ENCODE measurements around the gene SPECC1L.

SPECC1L gene

DNA sequence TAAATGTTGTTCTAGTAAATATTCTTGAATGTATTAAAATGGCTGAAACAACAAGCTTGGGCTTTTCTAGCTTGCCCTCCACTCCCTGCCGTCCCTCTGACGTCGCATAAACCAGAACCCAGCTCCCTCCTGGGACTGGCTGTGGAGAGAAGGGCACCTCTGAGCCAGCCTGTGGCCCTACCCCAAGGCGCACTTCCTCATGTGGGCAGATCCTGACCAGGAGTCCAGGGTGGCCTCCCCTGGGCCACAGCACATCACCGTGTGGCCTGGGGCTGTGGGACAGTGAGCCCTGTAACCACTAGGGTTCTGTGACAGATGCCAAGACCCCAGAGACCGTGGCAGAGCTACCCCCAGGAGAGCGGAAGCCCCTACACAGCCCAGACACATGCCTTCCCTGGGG lies 146.6 kb downstream of the SPECC1L start:
- no peak for DNase-seq

DNA sequence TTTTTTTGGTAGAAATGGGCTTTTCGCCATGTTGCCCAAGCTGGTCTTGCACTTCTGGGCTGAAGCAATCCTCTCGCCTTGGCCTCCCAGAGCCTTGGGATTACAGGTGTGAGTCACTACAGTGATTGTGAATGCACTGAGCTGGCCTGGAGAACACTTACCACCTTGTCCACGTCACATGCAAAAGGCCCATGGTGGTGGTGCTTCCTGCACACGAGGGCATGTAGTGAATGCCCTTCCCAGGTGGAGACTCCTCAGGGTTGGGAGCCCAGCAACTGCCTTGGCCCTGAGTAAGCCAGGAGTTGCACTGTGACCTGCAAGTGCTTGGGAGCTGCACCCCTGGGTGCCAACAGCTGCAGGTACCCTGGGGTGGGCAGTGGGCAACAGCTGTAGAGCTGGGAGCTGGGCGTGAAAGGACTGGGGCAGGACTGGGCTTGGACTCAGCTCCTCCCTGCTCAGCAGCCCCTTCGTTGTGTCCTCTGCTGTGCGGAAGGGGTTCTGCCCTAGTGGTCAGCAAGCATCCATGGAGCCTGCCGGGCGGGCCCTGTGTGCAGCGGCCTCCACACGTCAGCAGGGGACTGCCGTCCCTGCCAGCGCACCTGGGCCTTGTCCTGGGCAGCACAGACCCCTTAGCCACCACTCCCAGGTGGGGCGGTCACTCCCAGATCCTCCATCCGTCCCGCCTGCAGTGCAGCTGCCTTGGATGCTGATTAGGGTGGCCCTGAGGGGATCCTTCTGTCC lies 147.4 kb downstream of the SPECC1L start:
- DNase-seq: no peak

DNA sequence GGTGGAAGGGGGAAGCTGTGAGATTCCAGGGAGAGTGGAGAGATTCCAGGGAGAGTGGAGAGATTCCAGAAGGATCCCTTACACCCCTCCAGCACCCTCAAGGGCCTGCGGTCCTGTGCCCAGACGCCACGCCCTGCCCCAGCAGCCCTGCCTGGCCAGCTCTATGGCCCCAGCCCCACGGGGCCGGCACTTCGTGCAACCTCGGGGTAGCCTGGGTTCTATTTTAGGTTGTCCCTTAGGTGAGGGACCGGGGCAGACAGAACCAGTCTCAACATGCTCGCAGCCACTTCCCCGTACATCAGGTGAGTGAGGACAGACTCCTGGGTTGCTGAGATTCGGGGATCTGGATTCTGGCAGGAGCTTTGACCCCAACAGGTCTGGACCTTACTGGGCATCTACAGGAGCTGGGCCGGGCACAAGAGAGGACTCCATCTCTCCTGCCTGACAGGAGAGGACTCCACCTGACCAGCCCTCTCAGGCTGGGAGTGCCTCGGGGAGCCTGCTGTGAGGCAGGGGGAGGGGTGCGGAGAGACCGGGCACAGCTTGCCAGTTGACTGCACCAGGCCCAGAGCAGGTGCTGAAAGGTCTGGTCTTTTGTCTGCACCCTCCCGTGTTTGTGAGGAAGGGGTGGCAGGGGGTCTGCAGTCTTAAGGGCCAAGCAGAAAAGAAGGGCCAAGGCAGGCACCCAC lies 148.3 kb downstream of the SPECC1L start:
- no peak for DNase-seq

DNA sequence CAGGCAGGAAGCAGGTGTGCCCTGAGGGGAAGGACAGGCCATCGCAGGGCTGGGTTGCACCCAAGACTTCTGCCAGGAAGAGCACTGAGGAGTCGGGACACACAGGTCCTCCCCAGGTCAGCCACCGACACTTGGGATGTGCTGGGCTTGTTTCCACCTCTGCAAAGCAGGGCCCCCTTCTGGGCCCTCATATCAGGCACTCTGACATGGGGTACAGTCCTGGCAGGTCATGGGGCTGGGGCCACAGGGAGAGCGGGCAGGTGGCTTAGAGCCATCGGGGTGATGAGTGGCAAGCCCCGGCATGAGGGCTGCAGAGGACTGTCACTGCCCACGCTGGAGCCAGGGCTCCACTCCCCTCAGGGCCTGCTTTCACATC lies 148.8 kb downstream of the SPECC1L start:
- DNase-seq: no peak

DNA sequence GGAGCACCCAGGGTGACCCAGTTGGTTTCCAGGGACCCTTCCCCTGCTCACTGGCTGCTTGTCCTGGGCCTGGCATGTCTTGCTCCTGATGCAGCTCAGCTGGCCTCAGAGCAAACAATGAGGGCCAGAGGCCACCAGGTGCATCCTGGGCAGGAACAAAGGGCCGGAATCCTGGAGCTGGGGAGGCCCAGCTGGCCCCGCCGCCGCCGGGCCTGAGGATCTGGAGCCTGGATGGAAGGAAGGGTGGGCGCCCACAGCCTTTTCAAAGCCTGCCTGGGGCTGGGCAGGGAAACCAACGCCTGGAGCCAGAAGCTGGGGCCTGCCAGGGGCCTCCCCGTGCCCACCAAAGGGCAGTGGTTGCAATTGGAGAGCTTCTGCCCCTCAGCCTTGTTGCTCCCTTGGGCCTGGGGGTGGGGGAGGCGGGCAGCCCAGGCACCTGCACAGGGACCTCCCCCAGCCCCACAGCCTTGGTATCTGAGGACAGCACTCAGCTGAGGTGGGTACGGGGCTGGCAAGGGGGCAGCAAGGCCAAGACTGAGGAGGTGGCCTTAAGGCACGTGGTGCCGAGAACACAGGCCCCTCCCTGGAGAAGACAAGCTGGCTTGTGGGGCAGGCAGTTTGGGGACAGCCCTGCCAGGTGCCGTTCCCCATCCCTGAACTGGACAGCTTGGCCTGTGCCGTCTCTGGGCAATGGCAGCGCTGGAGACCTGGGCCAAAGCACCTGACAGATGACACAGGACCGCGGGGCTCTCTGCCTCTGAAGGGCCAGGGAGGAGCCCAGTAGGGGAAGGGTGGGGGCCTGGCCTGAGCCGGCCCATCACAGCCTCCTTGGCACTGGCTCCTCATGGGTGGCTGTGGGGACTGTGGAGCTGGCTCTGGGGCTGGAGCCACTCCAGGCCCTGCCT lies 149.7 kb downstream of the SPECC1L start:
- no peak for DNase-seq

- no peak for DNase-seq
These were observed 150.3 kb downstream of the SPECC1L start for GRCh38 chr22:24420977-24421343.

DNA sequence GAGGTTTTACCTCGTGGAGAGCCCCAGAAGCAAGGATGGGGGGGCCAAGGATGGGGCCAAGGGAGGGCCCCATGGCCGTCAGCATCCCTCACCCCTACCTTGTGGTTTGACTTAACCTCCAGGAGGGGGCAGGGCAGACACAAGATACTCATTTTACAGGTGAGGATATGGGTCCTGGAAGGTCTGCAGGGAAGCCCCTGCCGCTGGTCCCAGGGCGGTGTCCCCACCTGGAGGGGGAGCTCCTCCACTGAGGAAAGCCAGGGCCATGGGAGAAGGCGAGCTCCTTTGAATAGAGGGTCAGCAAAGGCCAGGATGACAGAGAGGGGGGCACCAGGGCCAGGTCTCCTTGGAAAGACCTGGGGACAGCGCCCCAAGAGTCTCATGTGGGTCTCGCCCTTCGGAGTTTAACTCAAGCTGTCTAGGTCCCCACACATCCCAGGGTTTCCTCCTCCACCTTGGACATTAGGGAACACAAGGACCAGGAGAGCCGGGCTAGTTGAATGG lies 150.8 kb downstream of the SPECC1L start:
- DNase-seq: peak; percentile 53

DNA sequence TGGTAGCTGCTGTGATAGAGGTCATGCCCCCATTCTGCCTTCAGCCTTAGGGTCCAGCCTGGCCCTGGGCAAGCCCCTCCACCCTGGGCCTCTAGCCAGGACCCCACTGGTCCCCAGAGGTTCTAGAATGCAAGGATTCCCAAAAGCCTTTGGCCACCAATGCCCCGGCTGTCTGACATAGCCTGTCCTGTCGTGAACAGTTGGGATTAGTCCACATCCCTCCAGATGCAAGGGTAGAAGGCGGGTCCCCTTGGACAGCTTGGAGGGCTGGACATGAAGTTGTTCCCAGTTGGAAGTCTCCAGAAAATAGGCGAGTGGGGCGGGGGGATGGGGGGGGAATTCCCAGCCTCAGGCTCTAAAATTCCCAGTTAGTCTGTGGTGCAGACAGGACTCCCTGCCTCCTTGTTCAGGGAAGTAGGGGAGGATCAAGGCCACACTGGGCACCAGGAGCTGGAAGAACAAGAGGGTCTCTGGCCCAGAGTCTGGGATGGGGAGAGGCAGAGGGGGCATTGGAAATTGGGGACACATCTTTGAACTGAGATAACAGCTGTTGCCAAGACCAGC lies 151.6 kb downstream of the SPECC1L start:
- no peak for DNase-seq

DNA sequence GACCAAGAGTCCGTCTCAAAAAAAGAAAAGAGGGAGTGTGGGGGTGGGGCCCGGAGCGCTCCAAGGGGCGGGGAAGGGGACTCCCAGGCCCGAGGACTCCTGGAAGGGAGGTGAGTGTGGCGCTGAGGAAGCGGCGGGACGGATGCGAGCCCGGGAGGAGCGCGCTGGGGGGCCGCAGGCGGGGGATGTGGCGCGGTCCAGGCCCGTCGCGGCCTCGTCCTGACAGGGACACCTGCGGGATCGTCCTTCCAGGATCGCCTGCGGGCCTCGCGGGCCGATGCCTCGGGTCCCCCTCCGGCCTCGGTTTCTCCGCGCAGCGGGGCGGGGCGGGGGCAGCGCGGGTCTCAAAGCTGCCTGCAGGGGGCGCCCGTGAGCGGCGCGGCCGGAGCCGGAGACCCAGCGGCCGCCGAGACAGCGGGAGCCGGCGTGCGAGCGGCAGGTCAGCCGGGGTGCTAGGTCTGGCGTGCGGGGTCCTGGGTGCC lies 152.9 kb downstream of the SPECC1L start:
- peak; percentile 59 for DNase-seq

DNA sequence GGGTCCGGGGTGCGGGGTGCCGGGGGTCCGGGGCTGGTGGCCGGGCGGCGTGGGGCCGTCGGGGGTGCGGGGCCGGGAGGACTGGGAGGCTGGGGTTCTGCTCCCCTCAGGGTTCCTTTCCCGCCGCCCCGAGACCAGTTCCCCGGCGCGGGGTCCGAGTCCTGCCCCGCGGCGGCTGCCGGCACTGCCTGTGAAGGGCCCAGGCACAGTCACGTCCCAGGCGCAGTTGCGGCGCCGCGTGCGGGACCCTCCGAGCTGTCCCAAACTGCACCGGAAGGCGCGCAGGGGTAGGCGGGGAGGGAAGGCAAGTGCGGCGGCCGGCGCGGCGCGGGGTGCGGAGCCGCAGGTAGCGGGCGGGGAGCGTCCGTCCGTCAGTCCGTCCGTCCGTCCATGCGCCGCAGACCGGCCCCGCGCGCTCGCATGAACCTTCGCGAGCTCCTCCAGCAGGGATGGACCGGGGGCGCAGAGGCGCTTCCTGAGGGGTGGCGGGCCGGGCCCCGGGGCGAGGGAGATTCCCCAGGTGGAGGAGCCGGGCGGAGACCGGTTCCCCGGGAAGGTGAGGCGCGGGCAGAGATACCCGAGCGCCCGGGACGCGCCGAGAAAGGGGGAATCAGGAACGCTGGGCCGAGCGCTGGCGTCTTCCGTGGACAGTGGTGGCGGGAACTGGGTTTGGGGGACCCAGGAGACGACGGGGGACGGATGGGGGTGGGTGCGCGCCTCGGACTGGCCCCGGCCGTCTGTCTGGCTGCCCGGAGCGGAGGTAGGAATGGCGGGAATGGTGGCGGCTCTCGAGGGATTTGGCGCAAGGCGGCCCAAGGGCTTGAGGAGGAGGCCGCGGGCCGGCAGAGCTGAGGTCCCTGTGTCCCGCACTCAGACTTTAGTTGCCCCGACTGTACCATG lies 153.6 kb downstream of the SPECC1L start:
- peak; percentile 38 for DNase-seq

- DNase-seq: no peak
These were observed 154.5 kb downstream of the SPECC1L start for GRCh38 chr22:24424901-24425775.

GRCh38 chr22:24426436-24426835 lies 155.8 kb downstream of the SPECC1L start:
- DNase-seq: no peak

DNA sequence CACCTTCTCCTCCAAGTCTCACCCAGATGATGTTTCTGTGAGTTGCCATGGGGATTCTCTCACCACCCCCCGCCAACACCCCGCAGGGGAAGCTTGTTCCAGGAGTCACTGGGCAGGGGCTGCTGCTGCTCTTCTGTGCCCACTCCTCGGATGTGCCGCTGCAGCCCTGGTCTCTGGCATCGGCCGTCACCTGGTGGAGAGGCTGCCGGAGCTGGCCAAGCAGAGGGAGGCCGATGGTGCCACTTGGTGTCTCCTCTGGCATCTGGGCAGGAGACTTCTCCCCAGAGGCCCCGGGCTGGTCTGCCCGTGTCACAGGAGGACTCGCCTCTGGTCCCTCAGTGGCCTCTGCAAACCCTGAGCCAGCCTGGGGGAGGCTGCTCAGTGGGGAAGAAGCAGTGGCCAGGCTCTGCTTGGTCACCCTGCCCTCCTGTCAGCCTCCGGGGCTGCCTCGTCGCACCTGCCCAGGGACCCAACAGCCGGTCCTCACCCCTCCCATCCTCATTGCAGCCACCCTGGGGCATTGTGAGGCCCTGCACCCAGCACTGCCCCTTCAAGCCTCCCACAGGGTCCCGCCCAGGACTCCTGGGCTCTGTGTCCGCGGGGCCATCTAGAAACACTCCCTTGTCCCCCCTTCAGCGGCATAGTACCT lies 156.3 kb downstream of the SPECC1L start:
- DNase-seq: no peak

DNA sequence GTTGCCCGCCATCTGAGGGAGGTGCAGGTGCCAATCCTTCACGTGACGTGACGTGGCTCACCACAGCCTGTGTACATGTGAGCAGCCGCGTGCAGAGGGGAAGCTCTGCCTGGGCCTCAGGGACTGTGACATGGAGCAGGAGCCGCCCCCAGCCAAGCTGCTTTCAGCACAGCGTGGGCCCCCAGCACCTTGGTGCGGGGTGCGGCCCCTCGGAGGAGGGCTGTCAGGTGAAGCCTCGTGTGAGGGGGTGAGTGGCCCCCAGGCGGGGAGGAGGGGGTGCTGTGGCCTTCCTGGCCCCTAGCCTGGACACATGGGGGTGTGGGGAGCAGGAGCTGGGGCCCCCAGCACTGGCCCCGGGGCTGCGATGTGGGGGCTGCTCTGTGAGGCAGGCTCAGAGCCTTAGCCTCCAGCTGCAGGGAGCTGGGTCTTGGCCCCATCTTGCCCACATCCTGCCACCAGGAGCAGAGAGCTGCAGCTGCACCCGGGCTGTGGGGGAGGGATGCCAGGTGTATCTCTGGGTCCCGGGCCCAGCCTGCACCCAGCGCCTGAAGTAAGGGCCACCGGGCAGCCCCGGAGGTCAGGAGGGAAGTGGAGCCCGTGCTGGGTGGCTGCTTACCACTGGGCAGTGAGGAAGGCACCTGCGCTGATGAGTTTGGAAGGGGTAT lies 157.0 kb downstream of the SPECC1L start, which contains the start of gene ADORA2A:
ADORA2A (plus strand) TSS at position 100 of the 665 bp plus-strand sequence. CDS start 5,806 bp downstream, outside the sequence.
- peak; percentile 63 for DNase-seq

- peak; percentile 52 for DNase-seq
These were observed 158.2 kb downstream of the SPECC1L start for GRCh38 chr22:24428751-24429410.

GRCh38 chr22:24429411-24430365 lies 159.1 kb downstream of the SPECC1L start:
- peak; percentile 55 for DNase-seq

DNA sequence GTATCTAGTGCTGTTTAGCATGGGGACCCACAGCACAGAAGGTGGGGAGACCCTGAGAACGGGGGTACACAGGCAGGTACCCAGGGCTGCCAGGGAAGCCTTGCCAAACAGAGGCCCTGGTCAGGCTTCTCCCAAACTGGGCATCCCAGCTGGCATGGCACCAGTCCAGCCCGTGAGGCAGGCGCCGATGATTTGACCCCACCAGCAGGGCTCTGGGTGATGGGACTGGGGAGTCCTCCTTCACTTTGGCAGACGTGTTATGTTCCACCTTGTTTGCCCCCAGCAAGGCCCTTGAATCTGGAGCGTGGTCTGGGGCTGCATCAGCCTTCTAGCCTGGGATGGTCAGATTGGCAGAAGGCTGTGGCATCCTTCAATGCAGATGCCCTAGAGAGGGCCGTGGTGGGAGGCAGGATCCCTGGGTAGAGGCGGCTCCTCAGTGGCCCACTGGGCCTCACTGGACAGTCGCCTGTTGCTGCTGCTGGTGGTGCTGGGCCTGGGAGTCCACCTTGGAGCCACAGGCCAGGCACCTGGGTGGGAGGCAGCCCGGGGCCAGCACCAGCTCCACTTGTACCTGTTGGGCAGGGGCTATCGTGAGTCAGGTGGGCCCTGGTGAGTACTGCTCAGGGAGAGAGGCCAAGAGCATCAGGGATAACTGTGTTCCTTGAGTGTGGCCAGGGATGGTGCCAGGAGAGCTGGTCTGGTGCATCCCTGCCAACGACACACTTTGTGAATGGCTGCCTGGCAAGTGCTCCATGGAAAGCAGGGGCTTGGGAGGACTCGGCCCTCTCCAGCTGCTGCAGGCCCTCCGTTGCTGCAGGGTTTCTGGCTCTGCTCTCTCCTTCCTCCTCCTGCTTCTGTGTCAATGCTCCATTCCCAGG lies 160.0 kb downstream of the SPECC1L start:
- DNase-seq: no peak
